PFSK-1 (cell line): ENCODE data around the gene PAFAH1B2.

Source experiments
- POLR2AphosphoS5 ChIP-seq: IDR thresholded peaks from 2 replicates; pipeline ENCODE4 v1.6.1; 2012; ENCODE audit warnings: low read depth, mild to moderate bottlenecking, control low read depth, low read length, moderate library complexity
- TAF1 ChIP-seq: IDR thresholded peaks from 2 replicates; pipeline ENCODE4 v1.6.1; 2012; ENCODE audit warnings: low read length, control low read depth, borderline replicate concordance; ENCODE audit not compliant: insufficient read depth
- TF ChIP-seq, protein P1 (sequence below), 2 experiments: IDR thresholded peaks; 2 replicates each; pipeline versions ENCODE4 v1.6.1 to v1.8.0; 2011 to 2012; ENCODE audit warnings: low read depth in 2 of 2, low read length in 2 of 2, control low read depth in 1 of 2, inconsistent platforms in 1 of 2, mild to moderate bottlenecking in 1 of 2, moderate library complexity in 1 of 2; ENCODE audit not compliant: insufficient read depth in 1 of 2

DNA sequence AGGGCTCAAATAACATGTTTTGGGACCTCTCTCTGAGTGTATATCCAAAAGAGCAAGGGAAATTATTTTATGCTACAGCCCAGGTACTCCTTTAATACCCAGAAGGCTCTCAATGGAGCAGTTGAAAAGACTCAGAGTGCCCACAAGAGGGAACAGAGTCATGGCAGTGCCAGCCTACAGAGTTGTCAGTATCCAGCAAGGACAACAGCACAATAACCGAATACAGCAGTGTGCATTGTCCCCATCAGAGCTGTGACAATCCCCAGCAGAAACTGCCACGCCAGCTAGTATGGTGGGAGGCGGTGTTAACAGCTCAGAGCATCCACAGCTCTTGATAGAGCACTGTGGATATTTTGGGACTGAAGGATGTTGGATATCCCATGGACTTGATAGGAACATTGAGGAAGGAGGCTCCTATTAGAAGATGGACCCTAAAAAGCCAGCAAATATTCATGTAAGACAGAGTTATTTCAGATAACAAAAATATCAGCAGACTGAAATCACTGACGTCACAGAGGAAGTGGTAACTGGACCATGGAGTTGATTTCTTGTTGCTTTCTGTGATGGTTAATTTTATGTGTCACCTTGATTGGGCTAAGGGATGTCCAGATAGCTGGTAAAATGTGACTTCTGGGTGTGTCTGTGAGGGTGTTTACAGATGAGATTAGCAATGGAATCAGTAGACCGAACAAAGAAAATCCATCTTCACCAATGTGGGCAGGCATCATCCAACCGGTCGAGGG, 17.7 kb upstream of the PAFAH1B2 start:
- TF ChIP-seq, protein P1, sequence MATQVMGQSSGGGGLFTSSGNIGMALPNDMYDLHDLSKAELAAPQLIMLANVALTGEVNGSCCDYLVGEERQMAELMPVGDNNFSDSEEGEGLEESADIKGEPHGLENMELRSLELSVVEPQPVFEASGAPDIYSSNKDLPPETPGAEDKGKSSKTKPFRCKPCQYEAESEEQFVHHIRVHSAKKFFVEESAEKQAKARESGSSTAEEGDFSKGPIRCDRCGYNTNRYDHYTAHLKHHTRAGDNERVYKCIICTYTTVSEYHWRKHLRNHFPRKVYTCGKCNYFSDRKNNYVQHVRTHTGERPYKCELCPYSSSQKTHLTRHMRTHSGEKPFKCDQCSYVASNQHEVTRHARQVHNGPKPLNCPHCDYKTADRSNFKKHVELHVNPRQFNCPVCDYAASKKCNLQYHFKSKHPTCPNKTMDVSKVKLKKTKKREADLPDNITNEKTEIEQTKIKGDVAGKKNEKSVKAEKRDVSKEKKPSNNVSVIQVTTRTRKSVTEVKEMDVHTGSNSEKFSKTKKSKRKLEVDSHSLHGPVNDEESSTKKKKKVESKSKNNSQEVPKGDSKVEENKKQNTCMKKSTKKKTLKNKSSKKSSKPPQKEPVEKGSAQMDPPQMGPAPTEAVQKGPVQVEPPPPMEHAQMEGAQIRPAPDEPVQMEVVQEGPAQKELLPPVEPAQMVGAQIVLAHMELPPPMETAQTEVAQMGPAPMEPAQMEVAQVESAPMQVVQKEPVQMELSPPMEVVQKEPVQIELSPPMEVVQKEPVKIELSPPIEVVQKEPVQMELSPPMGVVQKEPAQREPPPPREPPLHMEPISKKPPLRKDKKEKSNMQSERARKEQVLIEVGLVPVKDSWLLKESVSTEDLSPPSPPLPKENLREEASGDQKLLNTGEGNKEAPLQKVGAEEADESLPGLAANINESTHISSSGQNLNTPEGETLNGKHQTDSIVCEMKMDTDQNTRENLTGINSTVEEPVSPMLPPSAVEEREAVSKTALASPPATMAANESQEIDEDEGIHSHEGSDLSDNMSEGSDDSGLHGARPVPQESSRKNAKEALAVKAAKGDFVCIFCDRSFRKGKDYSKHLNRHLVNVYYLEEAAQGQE (IDR thresholded peaks at IDR 0.05; ENCODE audit: insufficient read depth in 1 of 2, low read depth in 2 of 2, low read length in 2 of 2) = no peak
- no peak for TF ChIP-seq POLR2AphosphoS5
- no peak for TF ChIP-seq TAF1
